ENCODE measurements around the gene TMEM255A.

TMEM255A gene

GRCh38 chrX:120301497-120301896 is 9.8 kb downstream of the TMEM255A start:
- Histone ChIP-seq H4K20me1 (ENCODE audit: low read depth, low read length) (no peaks in the 10 kb centered on the region), H3K36me3 (ENCODE audit: low read length) (no peaks in the 10 kb centered on the region), H3K9ac (ENCODE audit: low read length) (peak overlapping the region; percentile 33; the same call in 1 of the 2 replicates), H3F3A (ENCODE audit: insufficient read depth) (no peaks in the 10 kb centered on the region), H2AFZ (ENCODE audit: low read depth, low read length, severe bottlenecking) (peak overlapping the region; percentile 10), H3K4me3 (ENCODE audit: insufficient read depth, low read length, poor library complexity, severe bottlenecking) (no peak overlapping the region), H3K4me2 (ENCODE audit: low read depth, low read length, poor library complexity, severe bottlenecking) (peak overlapping the region; percentile 65), H3K27ac (ENCODE audit: low read depth, low read length) (peak overlapping the region; percentile 57), H3K79me2 (ENCODE audit: insufficient read depth, low read length) (no peaks in the 10 kb centered on the region), H3K9me3 (ENCODE audit: insufficient read depth, low read length) (no peaks in the 10 kb centered on the region), H3K27me3 (ENCODE audit: low read length) (no peaks in the 10 kb centered on the region), H3K9me2 (replicated peaks; ENCODE audit: insufficient read depth, low read length) (no peaks in the 10 kb centered on the region)
- no peak for TF ChIP-seq EZH2phosphoT487 (conservative IDR thresholded peaks at IDR 0.05; ENCODE audit: low read length)
- TF ChIP-seq CTCF (IDR thresholded peaks at IDR 0.05; ENCODE audit: insufficient read depth, low read length, poor library complexity, severe bottlenecking): no peak

DNA sequence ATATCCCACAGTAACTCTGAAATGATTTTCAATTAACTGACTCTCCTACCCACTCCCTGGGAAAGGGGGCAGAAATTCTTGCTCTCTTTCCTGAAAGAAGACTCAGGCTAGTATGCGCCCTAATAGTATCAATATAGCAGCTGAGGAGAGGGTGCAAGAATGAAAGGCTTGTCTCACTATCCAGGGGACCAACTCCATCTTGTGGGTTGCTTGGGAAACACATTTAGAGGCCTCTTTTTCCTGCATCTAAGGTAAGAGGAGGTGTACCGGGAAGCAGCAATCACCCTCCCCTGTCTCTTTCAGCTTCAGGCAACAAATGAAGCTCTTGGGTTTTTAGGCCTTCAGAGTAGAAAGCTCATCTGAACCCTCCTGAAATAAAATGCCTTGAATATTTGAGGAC is 11.3 kb downstream of the TMEM255A start:
- Histone ChIP-seq H3K4me3 (ENCODE audit: insufficient read depth, low read length, poor library complexity, severe bottlenecking) (no peak overlapping the region), H3K9ac (ENCODE audit: low read length) (no peak overlapping the region), H3K9me2 (replicated peaks; ENCODE audit: insufficient read depth, low read length) (no peaks in the 10 kb centered on the region), H3K4me2 (ENCODE audit: low read depth, low read length, poor library complexity, severe bottlenecking) (no peak overlapping the region), H2AFZ (ENCODE audit: low read depth, low read length, severe bottlenecking) (no peak overlapping the region), H3K27ac (ENCODE audit: low read depth, low read length) (no peak overlapping the region), H3F3A (ENCODE audit: insufficient read depth) (no peaks in the 10 kb centered on the region), H3K9me3 (ENCODE audit: insufficient read depth, low read length) (no peaks in the 10 kb centered on the region), H3K27me3 (ENCODE audit: low read length) (no peaks in the 10 kb centered on the region), H4K20me1 (ENCODE audit: low read depth, low read length) (no peaks in the 10 kb centered on the region), H3K36me3 (ENCODE audit: low read length) (no peaks in the 10 kb centered on the region), H3K79me2 (ENCODE audit: insufficient read depth, low read length) (no peaks in the 10 kb centered on the region)
- no peak for TF ChIP-seq CTCF (IDR thresholded peaks at IDR 0.05; ENCODE audit: insufficient read depth, low read length, poor library complexity, severe bottlenecking)
- TF ChIP-seq EZH2phosphoT487 (conservative IDR thresholded peaks at IDR 0.05; ENCODE audit: low read length): no peak

DNA sequence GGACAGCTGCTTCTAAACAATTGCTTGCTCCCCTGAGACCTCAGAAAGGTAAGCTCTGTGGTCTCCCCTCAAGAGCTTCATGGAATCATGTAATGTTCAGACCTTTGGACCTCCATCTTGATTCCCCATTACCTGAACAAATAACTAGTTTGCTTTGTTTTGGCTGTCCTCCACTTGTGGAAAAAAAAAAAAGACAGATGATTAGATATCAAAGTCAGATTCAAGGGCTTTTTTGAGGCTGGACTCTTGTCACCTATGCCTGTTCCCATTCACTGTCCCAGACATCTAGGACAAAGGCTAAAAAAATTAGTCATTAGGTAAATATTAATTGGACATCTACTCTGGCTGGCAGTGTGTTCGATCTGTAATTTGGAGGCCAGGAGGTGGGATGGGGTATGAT is 13.3 kb downstream of the TMEM255A start:
- Histone ChIP-seq H3K4me3 (ENCODE audit: insufficient read depth, low read length, poor library complexity, severe bottlenecking) (no peak overlapping the region), H3K4me2 (ENCODE audit: low read depth, low read length, poor library complexity, severe bottlenecking) (no peak overlapping the region), H3K9me2 (replicated peaks; ENCODE audit: insufficient read depth, low read length) (no peaks in the 10 kb centered on the region), H2AFZ (ENCODE audit: low read depth, low read length, severe bottlenecking) (no peak overlapping the region), H3K36me3 (ENCODE audit: low read length) (no peaks in the 10 kb centered on the region), H4K20me1 (ENCODE audit: low read depth, low read length) (no peaks in the 10 kb centered on the region), H3K9ac (ENCODE audit: low read length) (no peak overlapping the region), H3F3A (ENCODE audit: insufficient read depth) (no peaks in the 10 kb centered on the region), H3K9me3 (ENCODE audit: insufficient read depth, low read length) (no peaks in the 10 kb centered on the region), H3K27ac (ENCODE audit: low read depth, low read length) (no peak overlapping the region), H3K27me3 (ENCODE audit: low read length) (no peaks in the 10 kb centered on the region), H3K79me2 (ENCODE audit: insufficient read depth, low read length) (no peaks in the 10 kb centered on the region)
- TF ChIP-seq EZH2phosphoT487 (conservative IDR thresholded peaks at IDR 0.05; ENCODE audit: low read length) (no peak), CTCF (IDR thresholded peaks at IDR 0.05; ENCODE audit: insufficient read depth, low read length, poor library complexity, severe bottlenecking) (no peak)

All from SU-DHL-6 (cell line).